ENCODE measurements around the gene SLC19A3. TPM values are rescaled to one million over a fixed set of nuclear protein-coding genes. Genes with fewer than 3 reads are reported as not detected.
"Not testable (repeated sequence)": the region's sequence is repeated elsewhere in the genome, so short reads cannot be mapped to it uniquely, and the experiment has no call there.

Gene SLC19A3
- polyA plus RNA-seq, 1 experiment = not detected

GRCh38 chr2:227759411-227760118 lies 41.7 kb upstream of the SLC19A3 start:
- Histone ChIP-seq H3K4me3 (ENCODE audit: low read depth, low read length) (no peak overlapping the region), H3K9me3 (ENCODE audit: control insufficient read depth, insufficient read depth, low read length) (no peaks in the 10 kb centered on the region), H3K27ac (ENCODE audit: low read depth, low read length) (no peak overlapping the region), H3K27me3 (ENCODE audit: control insufficient read depth, insufficient read depth, low read length) (peaks cover 2% of the 10 kb centered on the region)
- POLR2A ChIA-PET = no interaction called here
- DNase-seq (ENCODE audit: low read depth, low spot score) = no peak
- TF ChIP-seq, protein P1, sequence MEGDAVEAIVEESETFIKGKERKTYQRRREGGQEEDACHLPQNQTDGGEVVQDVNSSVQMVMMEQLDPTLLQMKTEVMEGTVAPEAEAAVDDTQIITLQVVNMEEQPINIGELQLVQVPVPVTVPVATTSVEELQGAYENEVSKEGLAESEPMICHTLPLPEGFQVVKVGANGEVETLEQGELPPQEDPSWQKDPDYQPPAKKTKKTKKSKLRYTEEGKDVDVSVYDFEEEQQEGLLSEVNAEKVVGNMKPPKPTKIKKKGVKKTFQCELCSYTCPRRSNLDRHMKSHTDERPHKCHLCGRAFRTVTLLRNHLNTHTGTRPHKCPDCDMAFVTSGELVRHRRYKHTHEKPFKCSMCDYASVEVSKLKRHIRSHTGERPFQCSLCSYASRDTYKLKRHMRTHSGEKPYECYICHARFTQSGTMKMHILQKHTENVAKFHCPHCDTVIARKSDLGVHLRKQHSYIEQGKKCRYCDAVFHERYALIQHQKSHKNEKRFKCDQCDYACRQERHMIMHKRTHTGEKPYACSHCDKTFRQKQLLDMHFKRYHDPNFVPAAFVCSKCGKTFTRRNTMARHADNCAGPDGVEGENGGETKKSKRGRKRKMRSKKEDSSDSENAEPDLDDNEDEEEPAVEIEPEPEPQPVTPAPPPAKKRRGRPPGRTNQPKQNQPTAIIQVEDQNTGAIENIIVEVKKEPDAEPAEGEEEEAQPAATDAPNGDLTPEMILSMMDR (IDR thresholded peaks at IDR 0.05; ENCODE audit: low read depth, low read length) = no peak
- CTCF ChIA-PET = interaction anchor here (0.6 to 1.3 kb wide), 2 partner anchors 101 to 1436 kb away, joined by 4 read pairs; no protein-coding TSS in a partner anchor

DNA sequence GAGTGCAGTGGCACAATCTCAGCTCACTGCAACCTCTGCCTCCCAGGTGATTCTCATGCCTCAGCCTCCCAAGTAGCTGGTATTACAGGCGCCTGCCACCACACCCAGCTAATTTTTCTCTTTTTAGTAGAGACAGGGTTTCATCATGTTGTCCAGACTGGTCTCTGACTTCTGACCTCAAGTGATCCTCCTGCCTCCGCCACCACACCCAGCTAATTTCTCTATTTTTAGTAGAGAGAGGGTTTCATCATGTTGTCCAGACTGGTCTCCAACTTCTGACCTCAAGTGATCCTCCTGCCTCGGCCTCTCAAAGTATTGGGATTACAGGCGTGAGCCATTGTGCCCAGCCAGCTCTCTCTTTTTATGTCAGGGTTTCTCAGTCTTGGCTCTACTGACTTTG lies 38.4 kb upstream of the SLC19A3 start:
- H3K27me3 ChIP-seq (ENCODE audit: control insufficient read depth, insufficient read depth, low read length); DNase-seq (ENCODE audit: low read depth, low spot score); H3K9me3 ChIP-seq (ENCODE audit: control insufficient read depth, insufficient read depth, low read length); H3K4me3 ChIP-seq (ENCODE audit: low read depth, low read length); H3K27ac ChIP-seq (ENCODE audit: low read depth, low read length); POLR2A ChIA-PET: not testable (repeated sequence)
- CTCF ChIA-PET = interaction anchor here (0.6 to 2.1 kb wide), 4 partner anchors 10 to 1517 kb away, joined by 3 to 12 read pairs (median 6); no protein-coding TSS in a partner anchor

DNA sequence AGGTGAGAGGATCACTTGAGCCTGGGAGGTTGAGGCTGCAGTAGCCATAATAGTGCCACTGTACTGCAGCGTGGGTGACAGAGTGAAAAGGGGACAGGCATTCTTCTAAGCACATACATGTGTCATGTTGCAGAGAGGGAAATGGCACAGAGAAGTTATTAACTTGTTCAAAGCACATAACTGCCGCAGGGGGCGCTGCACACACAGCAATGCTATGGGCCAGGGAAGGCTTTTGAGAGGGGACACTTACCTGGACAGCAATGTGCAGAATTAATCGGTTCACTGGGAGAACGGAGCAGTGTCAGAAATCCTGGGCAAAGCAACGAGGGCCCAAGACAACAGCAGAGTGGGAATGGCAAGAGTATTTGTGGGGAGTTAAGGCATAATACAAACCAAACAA lies 30.3 kb upstream of the SLC19A3 start:
- Histone ChIP-seq H3K27ac (ENCODE audit: low read depth, low read length) (no peak overlapping the region), H3K27me3 (ENCODE audit: control insufficient read depth, insufficient read depth, low read length) (no peaks in the 10 kb centered on the region), H3K9me3 (ENCODE audit: control insufficient read depth, insufficient read depth, low read length) (no peaks in the 10 kb centered on the region), H3K4me3 (ENCODE audit: low read depth, low read length) (no peak overlapping the region)
- no peak for DNase-seq (ENCODE audit: low read depth, low spot score)
- CTCF ChIA-PET = no interaction called here
- POLR2A ChIA-PET = no interaction called here
- TF ChIP-seq, protein P1 (IDR thresholded peaks at IDR 0.05; ENCODE audit: low read depth, low read length) = peak; percentile 33; the same call in 1 of the 2 replicates

DNA sequence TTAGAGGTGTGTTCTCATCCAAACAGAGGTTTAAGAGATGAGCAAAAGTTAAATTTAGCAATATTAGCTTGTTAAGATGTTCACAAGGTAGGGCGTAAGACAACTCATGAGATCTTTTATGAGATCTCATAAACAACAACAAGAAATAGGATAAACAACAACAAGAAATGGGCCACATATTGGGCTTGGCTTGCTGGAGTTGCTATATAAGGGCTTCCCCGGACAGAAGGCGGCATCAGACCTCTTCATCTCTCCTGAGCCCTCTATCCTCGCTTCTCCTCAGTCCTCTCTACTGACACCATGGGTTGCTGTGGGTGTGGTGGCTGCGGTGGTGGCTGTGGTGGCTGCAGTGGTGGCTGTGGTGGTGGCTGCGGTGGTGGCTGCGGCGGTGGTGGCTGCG lies 27.8 kb upstream of the SLC19A3 start, which contains the start of gene SCYGR8:
SCYGR8 (plus strand) TSS at position 301 of the 400 bp plus-strand sequence; CDS start at position 301, 0 bp downstream.
- TF ChIP-seq, protein P1 (IDR thresholded peaks at IDR 0.05; ENCODE audit: low read depth, low read length) = no peak
- ChIA-PET CTCF (no interaction called here), POLR2A (no interaction called here)
- H3K27me3 ChIP-seq (ENCODE audit: control insufficient read depth, insufficient read depth, low read length) = no peaks in the 10 kb centered on the region
- no peak for DNase-seq (ENCODE audit: low read depth, low spot score)
- H3K9me3 ChIP-seq (ENCODE audit: control insufficient read depth, insufficient read depth, low read length) = no peaks in the 10 kb centered on the region
- no peak within 1 kb of the TSS for H3K27ac ChIP-seq (ENCODE audit: low read depth, low read length)
- no peak within 1 kb of the TSS for H3K4me3 ChIP-seq (ENCODE audit: low read depth, low read length)

DNA sequence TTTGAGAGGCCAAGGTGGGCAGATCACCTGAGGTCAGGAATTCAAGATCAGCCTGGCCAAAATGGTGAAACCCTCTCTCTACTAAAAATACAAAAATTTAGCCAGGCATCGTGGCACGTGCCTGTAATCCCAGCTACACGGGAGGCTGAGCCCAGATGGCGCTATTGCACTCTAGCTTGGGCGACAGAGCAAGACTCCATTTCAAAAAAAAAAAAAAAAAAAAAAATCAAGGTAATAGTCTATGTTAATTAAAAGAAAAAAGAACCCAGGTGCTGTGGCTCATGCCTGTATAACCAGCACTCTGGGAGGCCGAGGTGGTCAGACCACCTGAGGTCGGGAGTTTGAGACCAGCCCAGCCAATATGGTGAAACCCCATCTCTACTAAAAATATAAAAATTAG lies 22.9 kb upstream of the SLC19A3 start:
- H3K27me3 ChIP-seq (ENCODE audit: control insufficient read depth, insufficient read depth, low read length); H3K27ac ChIP-seq (ENCODE audit: low read depth, low read length); H3K4me3 ChIP-seq (ENCODE audit: low read depth, low read length); POLR2A ChIA-PET; H3K9me3 ChIP-seq (ENCODE audit: control insufficient read depth, insufficient read depth, low read length); DNase-seq (ENCODE audit: low read depth, low spot score): not testable (repeated sequence)
- CTCF ChIA-PET = interaction anchor here (0.6 to 1.0 kb wide), 5 partner anchors 24 to 502 kb away, joined by 3 to 7 read pairs (median 5); no protein-coding TSS in a partner anchor
- TF ChIP-seq, protein P1 (IDR thresholded peaks at IDR 0.05; ENCODE audit: low read depth, low read length) = peak; percentile 27
